Panc1 (cell line): Measurements from ENCODE around the gene TRIM44.
"Not testable (repeated sequence)": the region's sequence is repeated elsewhere in the genome, so short reads cannot be mapped to it uniquely, and the experiment has no call there.

Experiments used
- REST ChIP-seq, 2 experiments: IDR thresholded peaks; 2 replicates each; pipeline ENCODE4 v1.6.1; 2011 to 2012; ENCODE audit warnings: low read depth in 2 of 2, control low read depth in 1 of 2, low read length in 1 of 2, mild to moderate bottlenecking in 1 of 2, moderate library complexity in 1 of 2; ENCODE audit not compliant: insufficient read depth in 1 of 2
- TF ChIP-seq, protein P1 (sequence below): fragments of 450-650 bp; IDR thresholded peaks from 2 replicates; pipeline ENCODE4 v1.5.1; 2017; ENCODE audit warnings: mild to moderate bottlenecking

DNA sequence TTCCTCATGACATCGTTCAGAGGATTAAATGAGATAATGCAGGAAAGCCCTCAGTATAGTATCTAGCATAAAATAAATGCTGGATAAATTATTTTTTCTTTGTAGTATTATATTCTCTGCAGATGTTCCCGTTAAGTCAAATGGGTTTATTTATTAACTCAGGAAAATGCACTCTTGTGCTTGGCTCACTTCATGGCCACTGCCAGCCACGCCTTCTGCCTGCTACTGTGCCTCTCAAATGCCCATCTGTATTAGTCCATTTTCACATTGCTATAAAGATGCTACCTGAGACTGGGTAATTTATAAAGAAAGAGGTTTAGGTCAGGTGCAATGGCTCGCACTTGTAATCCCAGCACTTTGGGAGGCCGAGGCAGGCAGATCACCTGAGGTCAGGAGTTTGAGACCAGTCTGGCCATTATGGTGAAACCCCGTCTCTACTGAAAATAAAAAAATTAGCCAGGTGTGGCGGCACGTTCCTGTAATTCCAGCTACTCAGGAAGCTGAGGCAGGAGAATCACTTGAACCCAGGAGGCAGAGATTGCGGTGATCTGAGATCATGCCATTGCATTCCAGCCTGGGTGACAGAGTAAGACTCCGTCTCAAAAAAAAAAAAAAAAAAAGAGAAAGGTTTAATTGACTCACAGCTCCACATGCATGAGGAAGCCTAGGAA is 176.3 kb downstream of the TRIM44 start:
- not testable (repeated sequence) for TF ChIP-seq REST (IDR thresholded peaks at IDR 0.05; ENCODE audit: insufficient read depth in 1 of 2, low read depth in 2 of 2, low read length in 1 of 2)
- TF ChIP-seq, protein P1, sequence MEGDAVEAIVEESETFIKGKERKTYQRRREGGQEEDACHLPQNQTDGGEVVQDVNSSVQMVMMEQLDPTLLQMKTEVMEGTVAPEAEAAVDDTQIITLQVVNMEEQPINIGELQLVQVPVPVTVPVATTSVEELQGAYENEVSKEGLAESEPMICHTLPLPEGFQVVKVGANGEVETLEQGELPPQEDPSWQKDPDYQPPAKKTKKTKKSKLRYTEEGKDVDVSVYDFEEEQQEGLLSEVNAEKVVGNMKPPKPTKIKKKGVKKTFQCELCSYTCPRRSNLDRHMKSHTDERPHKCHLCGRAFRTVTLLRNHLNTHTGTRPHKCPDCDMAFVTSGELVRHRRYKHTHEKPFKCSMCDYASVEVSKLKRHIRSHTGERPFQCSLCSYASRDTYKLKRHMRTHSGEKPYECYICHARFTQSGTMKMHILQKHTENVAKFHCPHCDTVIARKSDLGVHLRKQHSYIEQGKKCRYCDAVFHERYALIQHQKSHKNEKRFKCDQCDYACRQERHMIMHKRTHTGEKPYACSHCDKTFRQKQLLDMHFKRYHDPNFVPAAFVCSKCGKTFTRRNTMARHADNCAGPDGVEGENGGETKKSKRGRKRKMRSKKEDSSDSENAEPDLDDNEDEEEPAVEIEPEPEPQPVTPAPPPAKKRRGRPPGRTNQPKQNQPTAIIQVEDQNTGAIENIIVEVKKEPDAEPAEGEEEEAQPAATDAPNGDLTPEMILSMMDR: not testable (repeated sequence)
